HG03457 (cell line): ENCODE measurements around the gene TGM3.

Experiments used
- ATAC-seq: cut with Tn5 transposase; IDR thresholded peaks from one replicate; pipeline ENCODE4 v1.9.1; 2021; ENCODE audit warnings: moderate number of reproducible peaks; ENCODE audit not compliant: unreplicated experiment

The TGM3 gene

GRCh38 chr20:2305029-2305428 is 9.2 kb downstream of the TGM3 start:
- no peak for ATAC-seq

GRCh38 chr20:2305479-2305878 is 9.7 kb downstream of the TGM3 start:
- no peak for ATAC-seq

DNA sequence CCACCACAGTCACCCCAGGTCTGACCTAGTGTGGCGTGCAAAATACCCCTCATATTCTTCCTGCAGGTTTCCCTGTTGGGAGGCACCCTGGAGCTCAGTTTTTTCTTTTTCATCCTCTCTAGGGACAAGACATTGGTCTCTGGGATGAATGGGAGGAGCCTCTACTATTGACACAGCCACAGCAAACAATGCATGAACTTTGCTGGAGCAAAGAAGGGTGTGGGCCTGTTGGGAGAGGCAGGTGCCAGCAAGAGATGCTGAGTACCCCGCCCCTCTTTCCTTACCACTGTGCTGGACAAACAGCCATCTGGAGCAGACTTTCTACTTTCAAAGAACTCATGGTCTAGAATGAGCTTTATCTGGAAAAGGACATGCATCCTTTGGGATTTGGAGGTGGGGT is 10.1 kb downstream of the TGM3 start:
- ATAC-seq, result no peak

- no peak for ATAC-seq
These were observed 11.3 kb downstream of the TGM3 start for GRCh38 chr20:2307136-2307535.

DNA sequence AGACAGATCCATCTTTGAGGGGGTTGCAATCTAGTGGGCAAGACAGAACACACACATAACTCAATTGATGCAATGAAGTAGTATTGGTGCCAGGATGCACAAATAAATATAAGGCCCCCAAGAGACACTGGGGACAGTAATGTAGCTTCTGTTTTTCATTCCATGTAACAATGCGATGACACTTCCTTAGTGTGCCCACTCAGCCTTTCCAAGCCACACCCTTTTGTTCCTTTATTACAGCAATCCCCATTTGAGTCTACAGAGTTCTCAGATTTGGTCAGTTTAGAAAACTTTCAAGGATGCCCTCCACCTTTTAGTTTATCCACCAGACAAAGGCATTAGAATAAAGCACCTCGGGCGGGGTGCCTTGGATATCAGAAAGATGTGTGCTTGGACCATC is 15.5 kb downstream of the TGM3 start:
- no peak for ATAC-seq

DNA sequence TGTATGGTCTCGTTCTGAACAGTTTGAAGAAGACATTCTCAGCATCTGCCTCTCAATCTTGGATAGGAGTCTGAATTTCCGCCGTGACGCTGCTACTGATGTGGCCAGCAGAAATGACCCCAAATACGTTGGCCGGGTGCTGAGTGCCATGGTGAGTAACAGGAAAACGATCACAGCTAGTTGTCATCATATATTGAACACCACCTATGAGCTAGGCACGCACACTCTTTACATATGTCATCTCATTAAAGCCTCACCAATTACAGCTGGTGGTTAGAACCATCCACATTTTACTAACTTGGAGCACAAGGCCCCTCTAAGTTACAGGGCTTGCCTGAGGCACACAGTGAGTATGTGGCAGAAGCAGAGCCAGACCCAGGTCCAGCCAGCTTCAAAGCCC is 17.1 kb downstream of the TGM3 start:
- no peak for ATAC-seq

GRCh38 chr20:2313316-2313715 is 17.5 kb downstream of the TGM3 start:
- ATAC-seq, result no peak

GRCh38 chr20:2314759-2315439 is 19.1 kb downstream of the TGM3 start:
- ATAC-seq, result no peak

DNA sequence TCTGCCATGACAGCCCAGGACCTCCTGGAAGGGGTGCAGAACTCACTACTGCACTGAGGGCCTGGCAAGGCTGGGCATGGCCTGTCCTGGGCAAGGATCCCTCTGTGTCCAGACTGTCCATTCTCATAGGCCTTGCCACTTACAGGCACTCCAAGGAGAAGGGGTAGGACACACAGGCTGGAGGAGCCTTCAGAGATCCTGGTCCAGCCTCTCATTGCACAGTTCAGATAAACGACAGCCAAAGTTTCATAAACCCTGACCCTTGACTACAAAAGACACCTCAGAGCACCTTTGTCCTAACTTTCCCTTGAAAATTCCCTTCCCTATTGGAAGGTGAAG is 19.6 kb downstream of the TGM3 start:
- no peak for ATAC-seq

GRCh38 chr20:2316847-2317495 is 21.2 kb downstream of the TGM3 start:
- no peak for ATAC-seq

- no peak for ATAC-seq
These were observed 25.2 kb downstream of the TGM3 start for GRCh38 chr20:2320813-2321658.

DNA sequence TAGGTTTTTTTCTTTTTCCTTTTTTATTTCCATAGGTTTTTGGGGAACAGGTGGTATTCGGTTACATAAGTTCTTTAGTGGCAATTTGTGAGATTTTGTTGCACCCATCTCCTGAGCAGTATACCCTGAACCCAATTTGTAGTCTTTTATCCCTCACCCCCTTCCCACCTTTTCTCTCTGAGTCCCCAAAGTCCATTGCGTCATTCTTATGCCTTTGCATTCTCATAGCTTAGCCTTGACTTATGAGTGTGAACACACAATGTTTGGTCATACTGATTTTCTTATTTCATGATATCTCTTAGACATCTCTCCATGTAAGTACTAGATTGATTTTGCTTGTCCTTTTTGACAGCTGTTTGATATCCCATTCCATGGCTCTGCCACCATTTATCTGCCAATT is 27.2 kb downstream of the TGM3 start:
- no peak for ATAC-seq

DNA sequence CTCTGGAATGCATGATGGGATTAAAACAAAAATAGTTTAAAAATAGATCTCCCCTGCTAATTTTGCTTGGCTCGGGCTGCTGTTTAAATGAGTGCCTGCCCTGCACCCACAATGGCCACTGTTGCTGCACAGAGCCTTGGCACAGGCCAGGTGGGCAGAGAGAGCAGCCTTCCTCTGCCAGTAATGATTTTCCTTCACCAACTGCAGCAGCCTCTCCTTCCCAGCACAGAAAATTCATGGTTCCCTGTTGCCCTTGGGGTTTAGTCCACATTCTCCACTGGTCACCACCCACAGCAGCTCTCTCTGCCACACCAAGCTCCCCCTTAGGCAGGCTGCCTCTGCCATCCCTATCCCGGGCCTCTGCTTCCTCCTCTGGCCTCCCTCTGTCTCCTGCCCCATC is 30.2 kb downstream of the TGM3 start:
- no peak for ATAC-seq

DNA sequence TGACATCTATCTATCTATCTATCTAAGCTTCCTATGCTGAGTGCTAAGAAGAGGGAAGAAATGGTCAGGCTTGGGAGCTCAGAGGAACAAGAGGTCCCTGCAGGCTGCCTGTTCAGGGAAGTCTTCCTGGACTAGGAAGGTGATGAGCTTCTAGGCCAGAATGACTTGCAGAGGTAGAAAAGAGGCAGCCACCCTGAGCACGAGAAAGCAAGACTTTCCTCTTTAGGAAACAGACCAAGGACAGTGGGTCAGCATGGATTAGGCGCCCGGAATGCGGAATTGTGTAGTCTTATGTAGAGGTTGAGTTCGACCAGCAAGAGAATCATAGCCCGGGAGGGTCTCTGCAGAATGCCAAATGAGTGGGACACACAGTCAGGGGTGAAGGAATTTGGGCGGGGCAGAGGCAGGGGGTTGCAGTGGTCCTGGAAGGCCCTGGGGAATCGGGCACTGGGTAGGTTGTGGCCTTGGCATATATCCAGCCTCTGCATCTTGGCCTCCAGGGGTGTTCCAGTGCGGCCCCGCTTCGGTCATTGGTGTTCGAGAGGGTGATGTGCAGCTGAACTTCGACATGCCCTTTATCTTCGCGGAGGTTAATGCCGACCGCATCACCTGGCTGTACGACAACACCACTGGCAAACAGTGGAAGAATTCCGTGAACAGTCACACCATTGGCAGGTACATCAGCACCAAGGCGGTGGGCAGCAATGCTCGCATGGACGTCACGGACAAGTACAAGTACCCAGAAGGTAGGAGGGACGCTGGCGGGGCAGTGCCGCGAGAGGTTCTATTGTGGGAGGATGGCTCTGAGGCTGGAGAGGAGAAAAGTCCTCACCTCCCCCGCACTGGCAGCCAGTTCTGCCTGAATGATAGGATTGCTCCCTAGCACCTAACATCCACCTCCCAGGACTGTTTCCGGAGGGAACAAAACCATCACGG is 32.1 kb downstream of the TGM3 start:
- no peak for ATAC-seq

- ATAC-seq, result no peak
These were observed 33.5 kb downstream of the TGM3 start for GRCh38 chr20:2329286-2329685.

DNA sequence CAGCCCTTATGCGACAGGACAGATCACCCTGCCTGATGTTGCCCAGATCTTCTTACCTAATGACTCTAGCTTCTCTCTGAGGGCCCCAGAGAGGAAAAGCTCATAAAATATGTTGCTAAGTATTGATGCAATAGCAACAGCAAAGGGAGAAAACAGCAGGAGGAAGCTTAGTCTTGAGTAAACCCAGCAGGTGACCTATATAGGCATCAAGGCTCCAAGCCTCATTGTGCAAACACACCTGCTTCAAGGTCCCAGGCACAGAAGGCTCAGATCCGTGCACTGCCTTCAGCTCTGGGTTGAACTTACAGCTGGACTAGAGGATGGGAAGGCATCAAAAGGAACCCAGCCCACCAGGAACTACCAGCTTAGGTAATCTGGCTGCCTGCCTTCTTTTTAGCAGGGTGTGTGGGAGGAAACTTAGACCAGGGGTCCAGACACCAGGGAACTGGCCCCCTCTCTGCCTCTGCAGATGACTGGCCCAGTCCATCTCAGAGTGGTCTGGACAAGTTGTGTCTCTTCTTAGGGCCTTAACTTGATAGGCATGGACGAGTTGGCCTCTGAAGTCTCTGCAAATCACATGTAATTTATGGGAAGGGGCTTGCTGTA is 34.4 kb downstream of the TGM3 start:
- no peak for ATAC-seq

DNA sequence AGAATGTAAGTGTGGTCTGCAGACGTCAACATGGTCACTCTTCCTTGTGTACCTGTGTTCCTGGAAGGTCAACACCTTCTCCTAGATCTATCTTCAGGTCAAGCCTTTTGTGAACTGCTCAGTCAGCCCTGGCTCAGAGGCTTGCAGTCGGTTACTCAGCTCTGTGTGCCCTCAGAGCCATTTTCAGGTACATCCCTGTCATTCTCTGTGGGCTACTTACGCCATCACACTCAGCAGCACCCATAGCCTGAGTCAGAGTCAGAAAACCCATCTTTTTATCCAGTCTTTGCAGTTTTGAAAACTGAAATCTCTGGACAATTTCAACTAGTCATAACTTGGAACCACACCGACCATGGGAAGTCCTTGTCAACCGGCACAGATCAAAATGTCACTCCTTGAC is 35.3 kb downstream of the TGM3 start:
- no peak for ATAC-seq

DNA sequence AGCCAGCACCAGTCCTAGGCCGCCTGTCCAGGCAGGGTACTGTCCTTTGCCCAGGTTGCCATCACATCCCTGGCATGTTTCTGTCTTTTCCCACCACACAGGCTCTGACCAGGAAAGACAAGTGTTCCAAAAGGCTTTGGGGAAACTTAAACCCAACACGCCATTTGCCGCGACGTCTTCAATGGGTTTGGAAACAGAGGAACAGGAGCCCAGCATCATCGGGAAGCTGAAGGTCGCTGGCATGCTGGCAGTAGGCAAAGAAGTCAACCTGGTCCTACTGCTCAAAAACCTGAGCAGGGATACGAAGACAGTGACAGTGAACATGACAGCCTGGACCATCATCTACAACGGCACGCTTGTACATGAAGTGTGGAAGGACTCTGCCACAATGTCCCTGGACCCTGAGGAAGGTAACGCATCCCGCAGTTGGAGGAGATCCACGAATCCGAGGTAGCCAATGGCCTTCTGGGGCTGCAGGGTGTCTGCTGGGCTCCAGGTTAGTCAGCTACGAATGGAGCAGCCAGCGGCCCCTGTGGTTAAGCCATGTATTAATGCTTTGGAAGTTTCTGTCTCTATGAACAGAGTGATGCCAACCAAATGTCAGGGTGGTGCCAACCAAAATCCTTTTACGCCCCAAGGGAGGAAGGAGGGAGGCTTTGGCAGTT is 36.2 kb downstream of the TGM3 start:
- ATAC-seq, result no peak

- ATAC-seq, result no peak
These were observed 36.9 kb downstream of the TGM3 start for GRCh38 chr20:2332711-2333110.

DNA sequence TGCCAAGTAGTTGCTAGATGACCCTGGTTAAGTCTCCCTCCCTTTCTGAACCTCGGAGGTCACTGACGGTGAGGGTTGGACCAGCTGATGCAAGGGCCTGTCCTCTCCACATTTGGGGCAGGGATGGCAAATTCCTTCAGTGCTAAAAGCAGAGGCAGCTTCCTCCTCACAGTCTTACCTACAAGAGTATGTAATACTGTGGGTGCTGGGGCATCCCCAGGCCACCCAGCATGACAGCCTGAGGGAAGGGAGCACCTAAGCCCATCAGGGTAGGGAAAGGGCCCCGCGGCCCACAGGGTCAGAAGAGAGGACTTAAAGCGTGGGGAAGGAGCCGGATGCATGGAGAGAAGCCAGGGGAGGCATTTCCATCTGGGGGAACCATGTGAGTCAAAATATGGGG is 38.0 kb downstream of the TGM3 start:
- ATAC-seq, result no peak
